Esophagus muscularis mucosa (tissue), 4 donors: ENCODE results near the gene MACROH2A1. TPM values are rescaled to one million over a fixed set of nuclear protein-coding genes. Genes with fewer than 3 reads are reported as not detected.

ENCODE experiments used
- DNase-seq: peaks from one replicate; pipeline ENCODE4 v3.0.0-alpha.2; 2017; ENCODE audit errors: extremely low spot score
- H3K27ac ChIP-seq, 4 donors: fragments of 200-600 bp; sonication (generic); replicated peaks in 1 of 4; 1 replicate in 3 of 4; 2 replicates in 1 of 4; pipeline ENCODE4 v1.5.1; 2016 to 2019; ENCODE audit warnings: mild to moderate bottlenecking in 1 of 4
- H3K27me3 ChIP-seq, 4 donors: fragments of 200-600 bp; sonication (generic); one replicate each; pipeline versions ENCODE4 v1.5.1 to v1.6.0; 2016 to 2019
- H3K36me3 ChIP-seq, 4 donors: fragments of 200-600 bp; sonication (generic); one replicate each; pipeline ENCODE4 v1.5.1; 2016 to 2019
- H3K4me1 ChIP-seq, 4 donors: fragments of 200-600 bp; sonication (generic); one replicate each; pipeline ENCODE4 v1.5.1; 2016 to 2019
- H3K4me3 ChIP-seq, 4 donors: fragments of 200-600 bp; sonication (generic); 1 replicate in 2 of 4; 2 replicates in 2 of 4; pipeline ENCODE4 v1.5.1; 2016 to 2019; ENCODE audit warnings: mild to moderate bottlenecking in 4 of 4, moderate library complexity in 1 of 4
- H3K9me3 ChIP-seq, 4 donors: fragments of 200-600 bp; sonication (generic); 1 replicate in 3 of 4; 2 replicates in 1 of 4; pipeline ENCODE4 v1.5.1; 2016 to 2019
- CTCF ChIP-seq, 3 experiments: fragments of 200-600 bp in 2 of 3; fragments of 450-650 bp in 1 of 3; sonication (generic) in 2 of 3; IDR thresholded peaks; one replicate each; pipeline ENCODE4 v1.5.1; 2017 to 2019; ENCODE audit warnings: antibody characterized with exemption in 3 of 3, mild to moderate bottlenecking in 2 of 3, moderate library complexity in 1 of 3
- EP300 ChIP-seq: sonication (generic); formaldehyde crosslinking; IDR thresholded peaks from one replicate; pipeline ENCODE4 v1.6.1; 2017; ENCODE audit warnings: antibody characterized with exemption
- POLR2A ChIP-seq: fragments of 450-650 bp; IDR thresholded peaks from one replicate; pipeline ENCODE4 v1.6.1; 2017; ENCODE audit warnings: antibody characterized with exemption, moderate library complexity, mild to moderate bottlenecking, low read depth
- POLR2AphosphoS5 ChIP-seq, 2 donors: sonication (generic); formaldehyde crosslinking; IDR thresholded peaks; one replicate each; pipeline ENCODE4 v1.6.1; 2017; ENCODE audit warnings: antibody characterized with exemption in 2 of 2
- WGBS: methylation state at CpG from one replicate; pipeline ENCODE4 v1.1.5; 2018; 5-methylcytosine and 5-hydroxymethylcytosine counted together
- intact Hi-C: fragments of 100-400 bp; cut with DNase I; formaldehyde crosslinking; loops from one replicate; pipeline ENCODE4 v1.15.1; 2023
- total RNA-seq, 4 donors: library from RNA; depleted of rRNA; stranded (reverse); fragments of >200 nt; gene quantifications; one replicate each; pipeline versions ENCODE4 v1.1.0 to v1.2.1, GENCODE V29; 2016

The MACROH2A1 gene
- total RNA-seq, 4 donors from 2014 or later: 144 to 152 (median 149) TPM

GRCh38 chr5:135341696-135342550 is 57.1 kb downstream of the MACROH2A1 start:
- DNase-seq: no peak
- no peak overlapping the region for H3K27ac ChIP-seq
- TF ChIP-seq CTCF (IDR thresholded peaks at IDR 0.05): no peak
- no peak for TF ChIP-seq POLR2A
- TF ChIP-seq EP300: no peak
- no peak for TF ChIP-seq POLR2AphosphoS5 (IDR thresholded peaks at IDR 0.05)
- H3K4me1 ChIP-seq: peaks cover 0 to 5% (median 0%) of the 10 kb centered on the region in 4 donors
- intact Hi-C loops: no loop called here
- H3K27me3 ChIP-seq: no peaks in the 10 kb centered on the region
- WGBS: 90% methylated on average over 7 of the region's 7 CpGs
- H3K36me3 ChIP-seq: peaks cover 76 to 96% (median 95%) of the 10 kb centered on the region in 4 donors
- no peak overlapping the region for H3K4me3 ChIP-seq
- no peaks in the 10 kb centered on the region for H3K9me3 ChIP-seq

- Histone ChIP-seq H3K36me3 (peaks cover 84 to 100% (median 99%) of the 10 kb centered on the region in 4 donors), H3K27me3 (no peaks in the 10 kb centered on the region), H3K9me3 (no peaks in the 10 kb centered on the region), H3K27ac (no peak overlapping the region), H3K4me3 (no peak overlapping the region), H3K4me1 (peaks cover 0 to 7% (median under 1%) of the 10 kb centered on the region in 4 donors)
- intact Hi-C loops: no loop called here
- 87% methylated on average over 4 of the region's 5 CpGs for WGBS
- TF ChIP-seq EP300 (no peak), POLR2AphosphoS5 (IDR thresholded peaks at IDR 0.05) (no peak), POLR2A (no peak), CTCF (IDR thresholded peaks at IDR 0.05) (no peak)
- no peak for DNase-seq
Observed at GRCh38 chr5:135341016-135341666, 57.9 kb downstream of the MACROH2A1 start.

- DNase-seq: no peak
- intact Hi-C loops: no loop called here
- WGBS: 83% methylated on average over 2 of the region's 2 CpGs
- Histone ChIP-seq H3K27me3 (no peaks in the 10 kb centered on the region), H3K9me3 (no peaks in the 10 kb centered on the region), H3K27ac (no peak overlapping the region), H3K36me3 (peaks cover 82 to 100% (median 99%) of the 10 kb centered on the region in 4 donors), H3K4me1 (peaks cover 0 to 13% (median 7%) of the 10 kb centered on the region in 4 donors), H3K4me3 (no peak overlapping the region)
- TF ChIP-seq POLR2AphosphoS5 (IDR thresholded peaks at IDR 0.05) (no peak), CTCF (IDR thresholded peaks at IDR 0.05) (no peak), POLR2A (no peak), EP300 (no peak)
Observed at GRCh38 chr5:135340568-135340967, 58.5 kb downstream of the MACROH2A1 start.

- Histone ChIP-seq H3K4me1 (peaks cover 0 to 21% (median 11%) of the 10 kb centered on the region in 4 donors), H3K27ac (no peak overlapping the region), H3K4me3 (no peak overlapping the region), H3K36me3 (peaks cover 72 to 98% (median 97%) of the 10 kb centered on the region in 4 donors), H3K9me3 (no peaks in the 10 kb centered on the region), H3K27me3 (no peaks in the 10 kb centered on the region)
- WGBS: 90% methylated on average over 4 of the region's 4 CpGs
- no peak for DNase-seq
- intact Hi-C loops: no loop called here
- no peak for TF ChIP-seq POLR2AphosphoS5 (IDR thresholded peaks at IDR 0.05)
Observed at GRCh38 chr5:135339623-135340022, 59.4 kb downstream of the MACROH2A1 start.

GRCh38 chr5:135339189-135339588 is 59.8 kb downstream of the MACROH2A1 start:
- Histone ChIP-seq H3K36me3 (peaks cover 72 to 98% (median 94%) of the 10 kb centered on the region in 4 donors), H3K27ac (no peak overlapping the region), H3K27me3 (no peaks in the 10 kb centered on the region), H3K9me3 (no peaks in the 10 kb centered on the region), H3K4me3 (no peak overlapping the region), H3K4me1 (peaks cover 0 to 22% (median 12%) of the 10 kb centered on the region in 4 donors)
- intact Hi-C loops: no loop called here
- no peak for DNase-seq
- TF ChIP-seq POLR2AphosphoS5 (IDR thresholded peaks at IDR 0.05) (no peak), CTCF (IDR thresholded peaks at IDR 0.05) (no peak), EP300 (no peak), POLR2A (no peak)
- WGBS: 77% methylated on average over 2 of the region's 5 CpGs
